Activated T-helper 2 cell treated with anti-CD3 and anti-CD28 coated beads, Interferon-gamma antibody, Interleukin-2, Interleukin-4, amounts not matched to agents 10 μg/mL and 5 μg/mL and 100 μg/mL, durations not matched to agents 14 hours and 24 hours and 36 hours (primary cell): ENCODE results near the gene PARL. TPM values are rescaled to one million over a fixed set of nuclear protein-coding genes. Genes with fewer than 3 reads are reported as not detected.

Experiments used
- DNase-seq: peaks from one replicate; pipeline ENCODE4 v3.0.0; 2021; ENCODE audit warnings: low spot score
- H3K27ac Mint-ChIP-seq: one replicate; pipeline ENCODE4 v1.8.0; 2021; ENCODE audit warnings: mixed read lengths
- H3K27me3 Mint-ChIP-seq: one replicate; pipeline ENCODE4 v1.8.0; 2021; ENCODE audit warnings: low read depth, mixed read lengths
- H3K36me3 Mint-ChIP-seq: one replicate; pipeline ENCODE4 v1.8.0; 2021; ENCODE audit warnings: low read depth, mixed read lengths
- H3K4me1 Mint-ChIP-seq: one replicate; pipeline ENCODE4 v1.8.0; 2021; ENCODE audit warnings: low read depth, mixed read lengths
- H3K4me3 Mint-ChIP-seq: one replicate; pipeline ENCODE4 v1.8.0; 2021; ENCODE audit warnings: low read depth, mild to moderate bottlenecking, moderate library complexity, mixed read lengths
- H3K9me3 Mint-ChIP-seq: one replicate; pipeline ENCODE4 v1.8.0; 2021; ENCODE audit warnings: mixed read lengths
- intact Hi-C: fragments of 100-400 bp; cut with micrococcal nuclease; formaldehyde crosslinking; loops from one replicate; pipeline ENCODE4 v1.15.1; 2023
- total RNA-seq: library from RNA; stranded (reverse); gene quantifications from 2 replicates; pipeline ENCODE4 v1.2.3, GENCODE V29; 2022

The PARL gene
- 74.9 and 81.7 TPM in 2 replicates for total RNA-seq

- H3K27me3 Mint-ChIP-seq, result peaks cover 3% of the 10 kb centered on the region
- DNase-seq, result peak; percentile 93
- intact Hi-C loops, result loop anchor here (1.0 to 5.0 kb wide), 5 partner anchors 40 to 416 kb away; partner anchors contain the start of genes ALG3, EEF1AKMT4, KLHL24 and MAP6D1
- H3K4me1 Mint-ChIP-seq, result peaks cover 25% of the 10 kb centered on the region
- H3K36me3 Mint-ChIP-seq, result peaks cover 12% of the 10 kb centered on the region
- H3K4me3 Mint-ChIP-seq, result peak within 1 kb of the TSS; percentile 98
- H3K9me3 Mint-ChIP-seq, result no peaks in the 10 kb centered on the region
- H3K27ac Mint-ChIP-seq, result peak within 1 kb of the TSS; percentile 95
These were observed at the start of gene PARL for GRCh38 chr3:183884427-183885296. TSS of gene PARL (minus strand) at chr3:183884880. CDS start at chr3:183884846, 34 bp downstream.

GRCh38 chr3:183933160-183933559 lies 48.5 kb upstream of the PARL start:
- no peaks in the 10 kb centered on the region for H3K9me3 Mint-ChIP-seq
- H3K36me3 Mint-ChIP-seq, result peaks cover 3% of the 10 kb centered on the region
- no peak overlapping the region for H3K4me3 Mint-ChIP-seq
- H3K27ac Mint-ChIP-seq, result no peak overlapping the region
- intact Hi-C loops, result no loop called here
- H3K27me3 Mint-ChIP-seq, result no peaks in the 10 kb centered on the region
- H3K4me1 Mint-ChIP-seq, result no peaks in the 10 kb centered on the region
- no peak for DNase-seq

GRCh38 chr3:183931881-183932280 lies 47.2 kb upstream of the PARL start:
- no peak overlapping the region for H3K4me3 Mint-ChIP-seq
- intact Hi-C loops, result no loop called here
- no peaks in the 10 kb centered on the region for H3K9me3 Mint-ChIP-seq
- no peaks in the 10 kb centered on the region for H3K36me3 Mint-ChIP-seq
- H3K4me1 Mint-ChIP-seq, result no peaks in the 10 kb centered on the region
- no peaks in the 10 kb centered on the region for H3K27me3 Mint-ChIP-seq
- no peak overlapping the region for H3K27ac Mint-ChIP-seq
- no peak for DNase-seq

- Mint-ChIP-seq H3K9me3 (no peaks in the 10 kb centered on the region), H3K27ac (no peak overlapping the region), H3K4me3 (no peak overlapping the region), H3K4me1 (no peaks in the 10 kb centered on the region), H3K36me3 (no peaks in the 10 kb centered on the region), H3K27me3 (no peaks in the 10 kb centered on the region)
- no peak for DNase-seq
- intact Hi-C loops, result no loop called here
These were observed 45.4 kb upstream of the PARL start for GRCh38 chr3:183930086-183930485.

GRCh38 chr3:183927059-183927458 lies 42.4 kb upstream of the PARL start:
- intact Hi-C loops, result no loop called here
- Mint-ChIP-seq H3K9me3 (no peaks in the 10 kb centered on the region), H3K36me3 (peaks cover 3% of the 10 kb centered on the region), H3K27ac (no peak overlapping the region), H3K4me1 (no peaks in the 10 kb centered on the region), H3K27me3 (no peaks in the 10 kb centered on the region), H3K4me3 (no peak overlapping the region)
- DNase-seq, result no peak

- DNase-seq, result no peak
- H3K36me3 Mint-ChIP-seq, result peaks cover 3% of the 10 kb centered on the region
- H3K27ac Mint-ChIP-seq, result no peak overlapping the region
- H3K4me1 Mint-ChIP-seq, result no peaks in the 10 kb centered on the region
- no peak overlapping the region for H3K4me3 Mint-ChIP-seq
- H3K9me3 Mint-ChIP-seq, result no peaks in the 10 kb centered on the region
- no peaks in the 10 kb centered on the region for H3K27me3 Mint-ChIP-seq
- intact Hi-C loops, result no loop called here
These were observed 40.3 kb upstream of the PARL start for GRCh38 chr3:183924956-183925355.

GRCh38 chr3:183924543-183924942 lies 39.9 kb upstream of the PARL start:
- Mint-ChIP-seq H3K36me3 (peaks cover 3% of the 10 kb centered on the region), H3K9me3 (no peaks in the 10 kb centered on the region), H3K4me1 (no peaks in the 10 kb centered on the region), H3K27me3 (no peaks in the 10 kb centered on the region), H3K27ac (no peak overlapping the region), H3K4me3 (no peak overlapping the region)
- intact Hi-C loops, result no loop called here
- no peak for DNase-seq

- no peak for DNase-seq
- no peaks in the 10 kb centered on the region for H3K4me1 Mint-ChIP-seq
- no peaks in the 10 kb centered on the region for H3K9me3 Mint-ChIP-seq
- no peak overlapping the region for H3K27ac Mint-ChIP-seq
- H3K36me3 Mint-ChIP-seq, result peaks cover 3% of the 10 kb centered on the region
- no peak overlapping the region for H3K4me3 Mint-ChIP-seq
- no peaks in the 10 kb centered on the region for H3K27me3 Mint-ChIP-seq
- intact Hi-C loops, result no loop called here
These were observed 37.7 kb upstream of the PARL start for GRCh38 chr3:183922421-183922820.

GRCh38 chr3:183921096-183921495 lies 36.4 kb upstream of the PARL start:
- no peak overlapping the region for H3K4me3 Mint-ChIP-seq
- intact Hi-C loops, result no loop called here
- no peaks in the 10 kb centered on the region for H3K27me3 Mint-ChIP-seq
- no peak overlapping the region for H3K27ac Mint-ChIP-seq
- peaks cover 3% of the 10 kb centered on the region for H3K36me3 Mint-ChIP-seq
- H3K9me3 Mint-ChIP-seq, result no peaks in the 10 kb centered on the region
- DNase-seq, result no peak
- no peaks in the 10 kb centered on the region for H3K4me1 Mint-ChIP-seq

- no peak overlapping the region for H3K27ac Mint-ChIP-seq
- intact Hi-C loops, result no loop called here
- no peak overlapping the region for H3K4me3 Mint-ChIP-seq
- H3K9me3 Mint-ChIP-seq, result no peaks in the 10 kb centered on the region
- no peak for DNase-seq
- H3K4me1 Mint-ChIP-seq, result no peaks in the 10 kb centered on the region
- H3K36me3 Mint-ChIP-seq, result peaks cover 3% of the 10 kb centered on the region
- H3K27me3 Mint-ChIP-seq, result no peaks in the 10 kb centered on the region
These were observed 35.7 kb upstream of the PARL start for GRCh38 chr3:183920416-183920815.

- Mint-ChIP-seq H3K4me3 (no peak overlapping the region), H3K9me3 (no peaks in the 10 kb centered on the region), H3K4me1 (no peaks in the 10 kb centered on the region), H3K27me3 (no peaks in the 10 kb centered on the region), H3K27ac (no peak overlapping the region), H3K36me3 (no peaks in the 10 kb centered on the region)
- no peak for DNase-seq
- intact Hi-C loops, result no loop called here
These were observed 33.5 kb upstream of the PARL start for GRCh38 chr3:183918178-183918577.

GRCh38 chr3:183917776-183918175 lies 33.1 kb upstream of the PARL start:
- no peak overlapping the region for H3K27ac Mint-ChIP-seq
- no peaks in the 10 kb centered on the region for H3K9me3 Mint-ChIP-seq
- no peaks in the 10 kb centered on the region for H3K27me3 Mint-ChIP-seq
- H3K4me1 Mint-ChIP-seq, result no peaks in the 10 kb centered on the region
- H3K4me3 Mint-ChIP-seq, result no peak overlapping the region
- intact Hi-C loops, result no loop called here
- no peaks in the 10 kb centered on the region for H3K36me3 Mint-ChIP-seq
- no peak for DNase-seq

GRCh38 chr3:183914856-183915255 lies 30.2 kb upstream of the PARL start:
- no peaks in the 10 kb centered on the region for H3K27me3 Mint-ChIP-seq
- intact Hi-C loops, result no loop called here
- no peak for DNase-seq
- no peaks in the 10 kb centered on the region for H3K36me3 Mint-ChIP-seq
- no peak overlapping the region for H3K4me3 Mint-ChIP-seq
- no peaks in the 10 kb centered on the region for H3K4me1 Mint-ChIP-seq
- H3K9me3 Mint-ChIP-seq, result no peaks in the 10 kb centered on the region
- no peak overlapping the region for H3K27ac Mint-ChIP-seq
